Activated naive CD4-positive, alpha-beta T cell treated with Interleukin-2 at 50 U/mL for 16 hours (primary cell): ENCODE measurements around the gene AGFG2.

ENCODE experiments used
- DNase-seq: peaks from one replicate; pipeline ENCODE4 v3.0.0-alpha.2; 2020

The AGFG2 gene

DNA sequence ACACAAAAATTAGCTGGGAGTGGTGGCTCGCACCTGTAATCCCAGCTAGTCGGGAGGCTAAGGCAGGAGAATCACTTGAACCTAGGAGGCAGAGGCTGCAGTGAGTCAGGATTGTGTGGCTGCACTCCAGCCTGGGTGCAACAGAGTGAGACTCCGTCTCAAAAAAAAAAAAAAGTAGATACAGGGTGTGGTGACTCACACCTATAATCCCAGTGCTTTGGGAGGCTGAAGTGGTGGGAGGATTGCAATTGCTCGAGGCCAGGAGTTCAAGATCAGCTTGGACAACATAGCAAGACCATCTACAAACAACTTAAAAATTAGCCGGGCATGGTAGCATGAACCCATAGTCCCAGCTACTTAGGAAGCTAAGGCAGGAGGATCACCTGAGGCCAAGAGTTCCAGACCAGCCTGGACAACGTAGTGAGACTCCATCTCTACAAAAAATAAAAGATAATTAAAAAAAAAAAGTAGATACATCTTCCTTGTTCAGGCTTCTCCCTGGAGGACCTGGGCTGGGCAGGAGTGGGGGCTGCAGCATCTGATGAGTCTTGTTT, 75.4 kb downstream of the AGFG2 start:
- DNase-seq = no peak
